Natural killer cell (primary cell): ENCODE data around the gene ADAMTS14. TPM values are rescaled to one million over a fixed set of nuclear protein-coding genes. Genes with fewer than 3 reads are reported as not detected.

ENCODE experiments used
- ATAC-seq, 3 donors: fragments of 150-1000 bp in 2 of 3; fragments of 200-7000 bp in 1 of 3; cut with Tn5 transposase; 1 replicate in 1 of 3; 2 replicates in 2 of 3; pipeline ENCODE4 v1.10.0; 2021; ENCODE audit warnings: mild to moderate bottlenecking in 2 of 3, moderate library complexity in 2 of 3
- DNase-seq, 2 donors: peaks; one replicate each; pipeline versions ENCODE4 v3.0.0 to v3.0.0-alpha.2; 2013 to 2021; ENCODE audit warnings: mixed read lengths in 1 of 2
- H3K27ac ChIP-seq: one replicate; pipeline ENCODE4 v1.5.1; 2013; ENCODE audit warnings: mild to moderate bottlenecking, low read length
- H3K27me3 ChIP-seq: one replicate; pipeline ENCODE4 v1.6.1; 2013; ENCODE audit warnings: low read length; ENCODE audit not compliant: control insufficient read depth, insufficient read depth
- H3K36me3 ChIP-seq: one replicate; pipeline ENCODE4 v1.6.1; 2013; ENCODE audit warnings: low read length; ENCODE audit not compliant: control insufficient read depth, insufficient read depth
- H3K4me1 ChIP-seq: one replicate; pipeline ENCODE4 v1.6.1; 2013; ENCODE audit warnings: low read length; ENCODE audit not compliant: control insufficient read depth, insufficient read depth
- H3K4me3 ChIP-seq: one replicate; pipeline ENCODE4 v1.5.1; 2013; ENCODE audit warnings: low read length
- H3K9me3 ChIP-seq: one replicate; pipeline ENCODE4 v1.6.1; 2013; ENCODE audit warnings: low read length; ENCODE audit not compliant: control insufficient read depth, insufficient read depth
- H3K27ac Mint-ChIP-seq, 2 donors: one replicate each; pipeline ENCODE4 v1.8.0; 2022; ENCODE audit warnings: mild to moderate bottlenecking in 2 of 2, mixed read lengths in 2 of 2, moderate library complexity in 1 of 2
- H3K27me3 Mint-ChIP-seq, 2 donors: one replicate each; pipeline ENCODE4 v1.8.0; 2022; ENCODE audit warnings: low read depth in 2 of 2, mixed read lengths in 2 of 2
- H3K36me3 Mint-ChIP-seq: one replicate; pipeline ENCODE4 v1.8.0; 2022; ENCODE audit warnings: mixed read lengths
- H3K4me1 Mint-ChIP-seq, 2 donors: one replicate each; pipeline ENCODE4 v1.8.0; 2022; ENCODE audit warnings: mixed read lengths in 2 of 2
- H3K4me3 Mint-ChIP-seq: one replicate; pipeline ENCODE4 v1.8.0; 2022; ENCODE audit warnings: mild to moderate bottlenecking, moderate library complexity, mixed read lengths
- H3K9me3 Mint-ChIP-seq, 2 donors: one replicate each; pipeline ENCODE4 v1.8.0; 2022; ENCODE audit warnings: mixed read lengths in 2 of 2
- WGBS: methylation state at CpG from one replicate; pipeline ENCODE4 v1.1.7; 2013; ENCODE audit warnings: missing lambda C conversion rate; ENCODE audit not compliant: insufficient coverage; 5-methylcytosine and 5-hydroxymethylcytosine counted together
- intact Hi-C: fragments of 100-400 bp; cut with micrococcal nuclease; formaldehyde crosslinking; loops from one replicate; pipeline ENCODE4 v1.14.2; 2022
- total RNA-seq, 4 donors: library from RNA; stranded (reverse); fragments of 120-200 nt in 1 of 4; gene quantifications; one replicate each; pipeline versions ENCODE4 v1.2.3 to v1.2.4, GENCODE V29; 2013 to 2022
- TF ChIP-seq, protein P1 (sequence below): fragments of 200-600 bp; IDR thresholded peaks from one replicate; pipeline ENCODE4 v1.8.0; 2022; ENCODE audit warnings: antibody characterized with exemption

ADAMTS14 gene
- total RNA-seq, 3 donors from 2014 or later (not counting 1 experiment from before 2014, with no cell fraction given) = 0.70 to 1.5 (median 1.1) TPM

DNA sequence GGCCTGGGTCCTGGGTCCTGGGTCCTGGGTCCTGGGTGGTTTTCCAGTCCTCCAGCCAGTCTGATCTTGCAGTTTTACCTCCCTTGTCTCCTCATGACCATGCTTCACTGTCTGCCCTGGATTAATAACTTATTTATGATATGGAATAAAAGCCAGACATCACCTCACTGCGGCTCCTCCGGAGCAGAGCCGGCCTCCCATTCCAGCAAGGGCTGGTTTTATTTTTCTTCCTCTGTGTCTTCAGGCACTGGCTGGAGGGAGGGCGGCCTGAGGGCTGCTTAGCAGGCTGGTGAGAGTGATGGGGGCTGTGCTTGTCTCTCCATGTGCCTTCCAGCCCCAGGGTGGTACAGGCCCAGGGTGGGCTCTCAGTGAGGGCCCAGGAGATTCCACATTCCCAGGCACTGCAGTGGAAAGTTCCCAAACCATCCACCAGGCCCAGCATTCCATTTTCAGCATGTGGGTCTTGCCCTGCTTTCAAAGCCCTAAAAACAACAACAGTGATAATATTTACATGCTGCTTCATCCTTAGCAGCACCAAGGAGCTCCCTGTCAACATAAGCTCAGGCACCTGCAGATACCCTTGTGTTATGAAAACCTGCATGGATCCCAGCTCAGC, 12.6 kb downstream of the ADAMTS14 start:
- 96% methylated on average over 3 of the region's 4 CpGs for WGBS
- intact Hi-C loops = no loop called here
- H3K4me1 Mint-ChIP-seq = peaks cover 0 to 10% of the 10 kb centered on the region in 2 donors

DNA sequence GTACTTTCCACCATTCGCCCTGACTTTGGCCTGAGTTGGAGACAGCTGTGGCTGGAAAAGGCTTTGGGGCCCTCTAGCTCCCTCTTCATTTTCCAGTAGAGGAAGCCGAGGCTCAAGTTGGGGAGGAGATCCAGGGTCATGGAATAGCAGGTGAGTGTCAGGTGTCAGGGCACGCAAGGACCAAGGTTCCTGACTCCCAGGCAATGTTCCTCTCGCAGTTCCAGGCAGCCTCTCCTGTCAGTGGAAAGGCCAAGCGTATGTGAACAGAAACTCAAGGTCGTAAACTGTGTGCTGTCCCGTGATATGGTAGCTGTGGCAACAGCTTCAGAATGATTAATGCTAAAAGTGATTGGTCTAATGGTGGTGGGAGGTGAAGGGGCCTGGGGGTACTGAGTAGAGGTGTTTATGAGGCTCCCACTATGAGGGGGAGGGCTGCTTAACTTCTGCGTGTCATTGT, 13.2 kb downstream of the ADAMTS14 start:
- Mint-ChIP-seq H3K9me3 (no peaks in the 10 kb centered on the region), H3K4me1 (peaks cover 0 to 10% of the 10 kb centered on the region in 2 donors), H3K27me3 (no peaks in the 10 kb centered on the region), H3K4me3 (no peak overlapping the region), H3K27ac (no peak overlapping the region), H3K36me3 (no peaks in the 10 kb centered on the region)
- H3K27me3 ChIP-seq = no peaks in the 10 kb centered on the region
- TF ChIP-seq, protein P1, sequence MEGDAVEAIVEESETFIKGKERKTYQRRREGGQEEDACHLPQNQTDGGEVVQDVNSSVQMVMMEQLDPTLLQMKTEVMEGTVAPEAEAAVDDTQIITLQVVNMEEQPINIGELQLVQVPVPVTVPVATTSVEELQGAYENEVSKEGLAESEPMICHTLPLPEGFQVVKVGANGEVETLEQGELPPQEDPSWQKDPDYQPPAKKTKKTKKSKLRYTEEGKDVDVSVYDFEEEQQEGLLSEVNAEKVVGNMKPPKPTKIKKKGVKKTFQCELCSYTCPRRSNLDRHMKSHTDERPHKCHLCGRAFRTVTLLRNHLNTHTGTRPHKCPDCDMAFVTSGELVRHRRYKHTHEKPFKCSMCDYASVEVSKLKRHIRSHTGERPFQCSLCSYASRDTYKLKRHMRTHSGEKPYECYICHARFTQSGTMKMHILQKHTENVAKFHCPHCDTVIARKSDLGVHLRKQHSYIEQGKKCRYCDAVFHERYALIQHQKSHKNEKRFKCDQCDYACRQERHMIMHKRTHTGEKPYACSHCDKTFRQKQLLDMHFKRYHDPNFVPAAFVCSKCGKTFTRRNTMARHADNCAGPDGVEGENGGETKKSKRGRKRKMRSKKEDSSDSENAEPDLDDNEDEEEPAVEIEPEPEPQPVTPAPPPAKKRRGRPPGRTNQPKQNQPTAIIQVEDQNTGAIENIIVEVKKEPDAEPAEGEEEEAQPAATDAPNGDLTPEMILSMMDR = no peak
- no peak overlapping the region for H3K27ac ChIP-seq
- ATAC-seq (no peak), DNase-seq (no peak)
- no peaks in the 10 kb centered on the region for H3K4me1 ChIP-seq
- no peak overlapping the region for H3K4me3 ChIP-seq
- WGBS = 94% methylated on average over 8 of the region's 8 CpGs
- no peaks in the 10 kb centered on the region for H3K9me3 ChIP-seq
- intact Hi-C loops = no loop called here
- H3K36me3 ChIP-seq = no peaks in the 10 kb centered on the region

More for the DNA sequence above, 12.6 kb downstream of the ADAMTS14 start:
- Mint-ChIP-seq H3K4me3 (no peak overlapping the region), H3K9me3 (no peaks in the 10 kb centered on the region), H3K27ac (no peak overlapping the region), H3K27me3 (no peaks in the 10 kb centered on the region), H3K36me3 (no peaks in the 10 kb centered on the region)
- Histone ChIP-seq H3K4me1 (no peaks in the 10 kb centered on the region), H3K9me3 (no peaks in the 10 kb centered on the region), H3K4me3 (no peak overlapping the region), H3K36me3 (no peaks in the 10 kb centered on the region), H3K27me3 (no peaks in the 10 kb centered on the region), H3K27ac (no peak overlapping the region)
- TF ChIP-seq, protein P1 = no peak
- no peak for ATAC-seq
- DNase-seq = no peak

DNA sequence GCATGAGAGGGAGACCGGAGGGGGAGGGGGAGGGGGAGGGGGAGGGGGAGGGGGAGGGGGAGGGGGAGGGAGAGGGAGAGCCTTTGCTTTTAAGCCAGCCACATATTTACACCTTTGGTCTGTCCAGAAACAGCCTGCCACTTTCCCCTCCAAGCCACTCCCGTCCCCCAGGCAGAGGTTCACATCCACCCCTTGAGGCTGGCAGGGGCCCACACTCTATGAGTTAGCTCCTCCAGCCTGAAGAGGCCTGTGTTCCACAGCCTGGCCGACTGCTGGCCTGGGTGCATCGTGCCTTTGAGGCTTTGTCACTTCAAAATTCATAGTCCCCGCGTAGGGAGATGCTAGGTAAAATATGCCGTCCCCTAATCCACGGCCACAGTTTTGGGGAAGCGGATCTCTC, 16.5 kb downstream of the ADAMTS14 start:
- Histone ChIP-seq H3K4me1 (no peaks in the 10 kb centered on the region), H3K4me3 (no peak overlapping the region), H3K36me3 (no peaks in the 10 kb centered on the region), H3K9me3 (no peaks in the 10 kb centered on the region), H3K27me3 (no peaks in the 10 kb centered on the region), H3K27ac (no peak overlapping the region)
- TF ChIP-seq, protein P1 = no peak
- Mint-ChIP-seq H3K4me3 (no peak overlapping the region), H3K36me3 (no peaks in the 10 kb centered on the region), H3K4me1 (peaks cover 13 to 20% of the 10 kb centered on the region in 2 donors), H3K27ac (no peak overlapping the region), H3K27me3 (no peaks in the 10 kb centered on the region), H3K9me3 (no peaks in the 10 kb centered on the region)
- intact Hi-C loops = no loop called here
- DNase-seq = no peak
- no peak for ATAC-seq
- WGBS = 92% methylated on average over 8 of the region's 9 CpGs

DNA sequence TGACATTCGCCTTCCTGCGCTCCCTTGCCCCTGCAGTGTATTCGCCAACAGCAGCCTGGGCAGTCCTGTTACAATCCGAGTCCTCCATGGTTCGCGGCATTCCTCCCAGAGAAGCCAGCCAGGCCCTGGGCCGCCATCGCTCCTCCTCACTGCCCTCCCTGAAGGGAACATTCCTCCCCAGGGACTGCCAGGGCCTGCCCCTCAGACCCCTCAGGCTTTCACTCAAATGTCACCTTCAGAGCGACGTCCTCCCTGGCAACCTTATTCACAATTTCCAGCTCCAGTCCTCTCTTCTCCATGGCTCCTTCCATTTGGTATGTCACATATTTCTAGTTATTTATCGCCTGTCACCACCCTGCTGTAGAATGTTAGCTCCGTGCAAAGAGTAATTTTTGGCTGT, 17.4 kb downstream of the ADAMTS14 start:
- Histone ChIP-seq H3K9me3 (no peaks in the 10 kb centered on the region), H3K36me3 (no peaks in the 10 kb centered on the region), H3K27ac (no peak overlapping the region), H3K4me1 (no peaks in the 10 kb centered on the region), H3K4me3 (no peak overlapping the region), H3K27me3 (no peaks in the 10 kb centered on the region)
- TF ChIP-seq, protein P1 = no peak
- Mint-ChIP-seq H3K27me3 (no peaks in the 10 kb centered on the region), H3K27ac (no peak overlapping the region), H3K36me3 (no peaks in the 10 kb centered on the region), H3K4me1 (peaks cover 13 to 19% of the 10 kb centered on the region in 2 donors), H3K9me3 (no peaks in the 10 kb centered on the region), H3K4me3 (no peak overlapping the region)
- DNase-seq (no peak), ATAC-seq (no peak)
- 96% methylated on average over 12 of the region's 12 CpGs for WGBS
- intact Hi-C loops = no loop called here
